Measurements from ENCODE around the gene CHST8. TPM values are rescaled to one million over a fixed set of nuclear protein-coding genes. Genes with fewer than 3 reads are reported as not detected.

CHST8 gene
- total RNA-seq, 2 experiments from 2014 or later, result not detected

GRCh38 chr19:33719366-33720154, 97.8 kb downstream of the CHST8 start:
- Mint-ChIP-seq H3K4me1 (no peaks in the 10 kb centered on the region), H3K27ac (no peak overlapping the region), H3K36me3 (no peaks in the 10 kb centered on the region), H3K9me3 (no peaks in the 10 kb centered on the region), H3K27me3 (no peaks in the 10 kb centered on the region), H3K4me3 (no peak overlapping the region)
- POLR2A ChIA-PET, result interaction anchor here (0.6 kb wide), 1 partner anchor 559 kb away, joined by 3 read pairs; no protein-coding TSS in a partner anchor
- ATAC-seq (ENCODE audit: low read depth) (no peak), DNase-seq (no peak)

DNA sequence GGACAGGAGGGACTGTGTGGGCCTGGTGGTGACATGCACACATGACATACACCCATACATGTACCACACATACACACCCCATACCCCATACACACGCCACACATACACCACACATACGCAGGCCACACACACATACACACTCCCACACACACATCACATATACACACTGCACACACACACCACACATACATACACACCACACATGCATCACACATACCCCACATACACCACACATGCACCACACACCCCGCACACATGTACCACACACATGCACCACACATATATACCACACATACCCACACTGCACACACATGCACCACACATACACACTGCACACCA, 98.4 kb downstream of the CHST8 start:
- no peak for DNase-seq
- no peak for ATAC-seq (ENCODE audit: low read depth)
- Mint-ChIP-seq H3K27me3 (no peaks in the 10 kb centered on the region), H3K4me1 (no peaks in the 10 kb centered on the region), H3K4me3 (no peak overlapping the region), H3K9me3 (no peaks in the 10 kb centered on the region), H3K36me3 (no peaks in the 10 kb centered on the region), H3K27ac (no peak overlapping the region)
- POLR2A ChIA-PET, result no interaction called here

DNA sequence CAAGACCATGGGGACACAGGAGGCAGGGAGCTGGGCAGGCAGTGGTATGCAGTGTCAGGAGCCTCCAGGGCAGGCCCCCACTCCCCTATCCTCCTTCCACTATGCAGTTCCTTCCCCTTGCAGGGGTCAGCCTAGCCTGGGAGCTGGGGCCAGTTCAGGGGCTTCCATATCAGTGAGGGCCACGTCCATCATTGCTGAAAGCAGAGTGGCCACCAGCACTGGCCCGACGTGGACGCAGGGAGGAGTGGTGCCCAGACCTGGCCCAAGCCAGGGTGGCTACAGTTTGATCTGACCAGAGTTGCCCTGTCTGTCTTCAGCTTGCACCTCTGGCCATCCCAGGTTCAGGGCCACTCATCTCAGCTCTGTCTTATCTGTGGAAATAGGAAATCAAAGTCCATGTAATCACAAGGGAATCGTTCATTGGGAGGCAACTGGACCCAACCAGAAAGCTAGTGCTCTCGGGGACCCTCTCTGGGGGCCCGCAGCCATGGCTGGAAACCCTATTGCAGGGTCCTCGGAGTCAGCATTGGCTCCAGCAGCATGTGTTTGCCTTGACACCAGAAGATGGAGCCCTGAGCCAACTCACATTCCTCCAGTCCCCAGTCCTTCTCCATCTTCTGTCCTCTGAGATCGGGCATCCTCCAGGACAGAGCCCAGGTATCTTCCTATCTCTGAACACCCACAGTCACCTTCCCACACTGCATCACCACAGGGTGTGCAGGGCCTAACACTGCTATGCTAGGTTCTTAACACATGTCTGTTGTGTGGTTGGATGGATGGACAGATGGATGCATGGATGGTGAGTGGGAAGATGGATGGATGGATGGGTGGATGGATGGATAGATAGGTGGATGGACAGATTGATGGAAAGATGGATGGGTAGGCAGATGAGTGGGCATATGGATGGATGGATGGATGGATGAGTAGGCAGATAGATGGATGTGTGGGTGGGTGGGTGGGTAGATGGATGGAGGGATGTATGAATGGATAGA, 99.2 kb downstream of the CHST8 start:
- Mint-ChIP-seq H3K27ac (no peak overlapping the region), H3K36me3 (no peaks in the 10 kb centered on the region), H3K27me3 (no peaks in the 10 kb centered on the region), H3K4me1 (no peaks in the 10 kb centered on the region), H3K9me3 (no peaks in the 10 kb centered on the region), H3K4me3 (no peak overlapping the region)
- DNase-seq (no peak), ATAC-seq (ENCODE audit: low read depth) (no peak)
- POLR2A ChIA-PET, result no interaction called here

DNA sequence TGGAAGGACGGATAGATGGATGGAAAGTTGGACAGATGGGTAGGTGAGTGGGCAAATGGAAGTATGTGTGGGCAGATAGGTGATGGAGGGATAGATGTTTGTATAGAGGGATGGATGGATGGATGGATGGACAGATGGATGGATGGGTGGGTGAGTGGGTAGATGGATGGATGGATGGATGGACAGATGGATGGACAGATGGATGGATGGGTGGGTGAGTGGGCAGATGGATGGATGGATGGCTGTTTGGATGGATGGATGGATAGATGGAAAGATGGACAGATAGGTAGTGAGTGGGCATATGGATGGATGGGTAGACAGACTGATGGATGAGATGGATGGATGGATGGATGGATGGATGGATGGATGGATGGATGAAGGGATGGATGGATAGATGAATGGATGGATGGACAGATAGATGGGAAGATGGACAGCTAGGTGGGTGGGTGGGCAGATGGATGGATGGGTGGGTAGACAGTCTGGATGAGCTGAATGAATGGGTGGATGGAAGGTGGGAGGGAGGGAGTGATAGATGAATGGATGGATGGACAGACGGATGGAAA, 100.1 kb downstream of the CHST8 start:
- no peaks in the 10 kb centered on the region for H3K27me3 Mint-ChIP-seq
- no peaks in the 10 kb centered on the region for H3K4me1 Mint-ChIP-seq
- POLR2A ChIA-PET, result no interaction called here
- H3K36me3 Mint-ChIP-seq, result no peaks in the 10 kb centered on the region
- no peak for DNase-seq
- H3K4me3 Mint-ChIP-seq, result no peak overlapping the region
- H3K27ac Mint-ChIP-seq, result peak overlapping the region; percentile 18
- no peaks in the 10 kb centered on the region for H3K9me3 Mint-ChIP-seq
- no peak for ATAC-seq (ENCODE audit: low read depth)

DNA sequence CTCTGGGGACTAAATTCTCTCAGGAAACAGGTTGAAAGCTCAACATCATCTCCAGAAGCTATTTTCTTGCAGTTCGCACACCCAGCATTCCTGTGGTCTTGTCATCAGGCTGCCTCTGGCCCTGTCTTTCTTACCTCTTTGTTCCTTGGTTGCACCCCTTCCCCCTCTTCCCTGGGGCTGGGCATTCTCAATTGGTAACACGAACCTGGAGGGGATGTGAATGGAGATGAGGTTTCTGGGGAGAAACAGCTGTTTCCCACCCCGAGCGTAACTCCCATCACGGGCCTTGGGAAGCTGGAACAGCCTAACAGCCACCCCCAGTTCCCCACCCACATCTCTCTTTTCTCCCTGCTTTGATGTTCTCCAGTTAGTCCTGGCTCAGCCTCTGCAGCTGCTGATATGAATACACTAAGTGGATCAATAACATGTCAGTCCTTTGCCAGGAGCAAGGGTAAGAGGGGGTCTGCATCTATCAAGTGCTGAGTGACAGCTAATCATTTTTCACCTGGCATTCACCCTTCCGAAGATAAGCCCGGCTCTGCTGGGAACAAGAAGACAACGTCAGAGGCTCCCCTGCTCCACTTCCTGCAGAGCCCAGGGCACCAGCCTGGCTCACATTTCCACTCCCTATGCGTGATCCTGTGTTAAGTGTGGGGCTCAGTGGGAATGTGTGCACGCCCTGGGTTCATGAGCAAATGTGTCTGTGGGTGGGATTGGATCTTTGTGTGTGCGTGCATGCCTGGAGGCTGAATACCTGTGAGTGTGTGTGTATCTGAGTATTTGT, 100.9 kb downstream of the CHST8 start:
- H3K27me3 Mint-ChIP-seq, result no peaks in the 10 kb centered on the region
- POLR2A ChIA-PET, result no interaction called here
- ATAC-seq (ENCODE audit: low read depth), result no peak
- no peaks in the 10 kb centered on the region for H3K4me1 Mint-ChIP-seq
- H3K36me3 Mint-ChIP-seq, result no peaks in the 10 kb centered on the region
- no peak overlapping the region for H3K27ac Mint-ChIP-seq
- no peak overlapping the region for H3K4me3 Mint-ChIP-seq
- H3K9me3 Mint-ChIP-seq, result no peaks in the 10 kb centered on the region
- DNase-seq, result no peak

DNA sequence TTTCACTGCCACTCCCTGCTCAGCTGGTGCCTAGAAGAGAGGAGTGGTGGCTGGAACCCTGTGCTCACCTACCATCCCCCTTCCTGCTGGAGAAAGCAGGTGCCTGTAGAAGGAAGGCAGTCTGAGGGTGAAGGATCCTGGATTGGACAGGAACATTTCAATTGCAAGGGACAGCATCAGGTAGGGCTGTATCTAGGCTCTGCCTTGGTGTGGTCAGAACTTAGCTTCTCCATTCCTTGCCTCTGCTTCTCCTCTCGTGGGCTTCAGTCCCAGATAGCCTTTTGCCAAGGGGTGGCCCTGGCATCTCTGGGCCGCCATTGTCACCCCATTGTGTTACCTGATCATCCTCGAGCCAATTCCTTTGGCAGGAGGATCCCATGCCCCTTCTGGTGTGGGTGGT, 101.8 kb downstream of the CHST8 start:
- no peak overlapping the region for H3K27ac Mint-ChIP-seq
- POLR2A ChIA-PET, result no interaction called here

GRCh38 chr19:33724021-33724720, 102.4 kb downstream of the CHST8 start:
- H3K27ac Mint-ChIP-seq, result no peak overlapping the region
- no peak overlapping the region for H3K4me3 Mint-ChIP-seq
- POLR2A ChIA-PET, result no interaction called here
- H3K9me3 Mint-ChIP-seq, result no peaks in the 10 kb centered on the region
- DNase-seq (no peak), ATAC-seq (ENCODE audit: low read depth) (no peak)
- H3K36me3 Mint-ChIP-seq, result no peaks in the 10 kb centered on the region
- H3K27me3 Mint-ChIP-seq, result no peaks in the 10 kb centered on the region
- no peaks in the 10 kb centered on the region for H3K4me1 Mint-ChIP-seq

More for the DNA sequence above, 101.8 kb downstream of the CHST8 start:
- no peak for ATAC-seq (ENCODE audit: low read depth)
- no peaks in the 10 kb centered on the region for H3K4me1 Mint-ChIP-seq
- no peaks in the 10 kb centered on the region for H3K9me3 Mint-ChIP-seq
- H3K27me3 Mint-ChIP-seq, result no peaks in the 10 kb centered on the region
- no peak for DNase-seq
- no peaks in the 10 kb centered on the region for H3K36me3 Mint-ChIP-seq
- no peak overlapping the region for H3K4me3 Mint-ChIP-seq

DNA sequence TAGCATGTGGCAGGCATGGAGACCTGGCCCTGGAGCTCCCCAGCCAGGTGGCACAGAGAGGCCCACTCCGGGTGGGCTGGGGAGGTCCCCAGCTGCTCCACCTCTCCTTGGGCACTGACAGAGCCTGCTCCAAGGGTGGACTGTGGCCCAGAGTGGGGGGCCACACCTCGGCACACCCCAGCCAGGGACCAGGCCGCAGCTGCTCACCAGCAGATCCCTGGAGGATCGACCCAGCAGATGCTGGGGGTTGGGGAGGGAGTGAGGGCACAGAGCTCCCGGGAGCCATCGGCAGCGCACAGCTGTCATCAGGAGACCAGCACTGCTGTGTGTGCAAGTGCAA, 102.9 kb downstream of the CHST8 start:
- H3K27me3 Mint-ChIP-seq, result no peaks in the 10 kb centered on the region
- H3K9me3 Mint-ChIP-seq, result no peaks in the 10 kb centered on the region
- H3K4me3 Mint-ChIP-seq, result no peak overlapping the region
- ATAC-seq (ENCODE audit: low read depth), result no peak
- no peak overlapping the region for H3K27ac Mint-ChIP-seq
- DNase-seq, result no peak
- H3K36me3 Mint-ChIP-seq, result no peaks in the 10 kb centered on the region
- POLR2A ChIA-PET, result no interaction called here
- no peaks in the 10 kb centered on the region for H3K4me1 Mint-ChIP-seq

DNA sequence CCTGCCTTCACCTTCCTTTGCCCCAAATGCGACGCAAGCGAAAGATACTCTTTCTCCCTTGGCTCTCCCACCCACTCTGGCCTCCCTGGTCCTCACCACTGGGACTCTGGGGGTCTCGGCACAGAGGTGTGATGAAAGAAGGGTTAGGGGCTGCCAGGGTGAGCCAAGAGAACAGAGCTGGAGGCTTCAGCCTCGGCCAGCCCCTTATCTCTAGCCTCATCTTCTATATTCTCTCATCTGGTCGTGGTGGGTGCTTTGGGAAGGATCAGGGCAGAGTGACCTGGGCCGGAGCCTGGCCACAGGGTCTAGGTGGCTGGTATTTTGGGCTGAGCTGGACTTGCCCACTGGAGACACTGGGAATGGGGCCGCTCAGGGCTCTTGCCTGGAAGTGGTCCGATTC, 103.8 kb downstream of the CHST8 start:
- Mint-ChIP-seq H3K4me3 (no peak overlapping the region), H3K36me3 (no peaks in the 10 kb centered on the region), H3K9me3 (peaks cover 2% of the 10 kb centered on the region), H3K27me3 (no peaks in the 10 kb centered on the region), H3K4me1 (no peaks in the 10 kb centered on the region), H3K27ac (no peak overlapping the region)
- no peak for DNase-seq
- no peak for ATAC-seq (ENCODE audit: low read depth)
- POLR2A ChIA-PET, result no interaction called here

DNA sequence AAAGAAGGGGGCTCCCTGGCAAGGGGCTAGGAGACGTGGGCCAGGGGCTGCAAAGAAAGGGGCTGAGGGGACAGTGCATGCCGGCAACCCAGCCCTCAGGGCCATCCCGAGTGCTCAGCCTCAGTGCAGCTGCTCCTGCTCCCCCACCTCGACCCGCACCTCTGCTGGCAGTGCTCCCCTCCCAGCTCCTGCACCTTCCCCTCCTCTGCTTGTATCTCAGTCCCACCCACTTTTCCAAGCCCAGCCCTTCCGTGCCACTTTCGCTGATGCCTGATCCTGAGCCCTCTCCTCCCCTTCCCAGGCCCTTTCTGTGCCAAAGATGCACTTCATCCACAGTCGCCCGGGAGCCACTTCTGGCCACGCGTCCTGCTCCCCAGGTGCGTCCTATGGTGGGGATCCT, 105.0 kb downstream of the CHST8 start:
- DNase-seq (no peak), ATAC-seq (ENCODE audit: low read depth) (no peak)
- H3K27me3 Mint-ChIP-seq, result no peaks in the 10 kb centered on the region
- no peaks in the 10 kb centered on the region for H3K4me1 Mint-ChIP-seq
- POLR2A ChIA-PET, result no interaction called here
- H3K4me3 Mint-ChIP-seq, result no peak overlapping the region
- H3K9me3 Mint-ChIP-seq, result peaks cover 2% of the 10 kb centered on the region
- no peak overlapping the region for H3K27ac Mint-ChIP-seq
- H3K36me3 Mint-ChIP-seq, result no peaks in the 10 kb centered on the region

DNA sequence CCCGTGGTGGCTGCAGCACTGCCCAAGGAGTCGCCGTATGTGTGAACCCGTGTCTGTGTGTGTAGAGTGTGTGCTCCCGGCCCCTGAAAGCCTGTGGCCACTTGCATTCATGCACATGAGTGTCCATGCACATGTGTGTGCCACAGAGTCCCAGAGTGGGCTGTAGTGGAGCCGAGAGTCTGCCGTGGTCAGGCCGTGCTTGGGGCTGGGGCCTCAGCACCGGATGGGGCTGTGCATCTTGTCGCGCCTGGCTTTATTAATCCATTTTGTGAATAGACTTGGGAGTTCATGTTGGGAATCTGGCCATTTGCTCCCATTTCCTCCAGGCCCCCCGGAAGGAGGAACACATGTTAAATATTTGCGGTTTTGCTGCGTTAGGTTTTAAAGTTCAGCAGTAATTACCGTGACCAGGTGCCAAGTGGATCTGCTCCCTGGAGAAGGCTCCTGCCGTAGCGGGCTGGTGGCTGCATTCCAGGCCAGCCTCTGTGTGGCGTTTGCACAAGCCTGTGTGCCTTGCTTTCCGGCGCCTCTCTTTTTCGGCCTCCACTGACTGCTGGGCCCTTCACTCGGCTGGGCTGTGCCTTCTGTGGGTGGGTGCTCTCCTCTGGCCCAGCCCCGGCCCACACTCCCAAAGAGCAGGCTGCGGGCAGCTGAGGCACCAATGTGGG, 105.7 kb downstream of the CHST8 start:
- ATAC-seq (ENCODE audit: low read depth) (no peak), DNase-seq (no peak)
- no peak overlapping the region for H3K4me3 Mint-ChIP-seq
- H3K9me3 Mint-ChIP-seq, result peaks cover 3% of the 10 kb centered on the region
- POLR2A ChIA-PET, result no interaction called here
- H3K27ac Mint-ChIP-seq, result no peak overlapping the region
- H3K36me3 Mint-ChIP-seq, result no peaks in the 10 kb centered on the region
- H3K27me3 Mint-ChIP-seq, result no peaks in the 10 kb centered on the region
- H3K4me1 Mint-ChIP-seq, result no peaks in the 10 kb centered on the region

DNA sequence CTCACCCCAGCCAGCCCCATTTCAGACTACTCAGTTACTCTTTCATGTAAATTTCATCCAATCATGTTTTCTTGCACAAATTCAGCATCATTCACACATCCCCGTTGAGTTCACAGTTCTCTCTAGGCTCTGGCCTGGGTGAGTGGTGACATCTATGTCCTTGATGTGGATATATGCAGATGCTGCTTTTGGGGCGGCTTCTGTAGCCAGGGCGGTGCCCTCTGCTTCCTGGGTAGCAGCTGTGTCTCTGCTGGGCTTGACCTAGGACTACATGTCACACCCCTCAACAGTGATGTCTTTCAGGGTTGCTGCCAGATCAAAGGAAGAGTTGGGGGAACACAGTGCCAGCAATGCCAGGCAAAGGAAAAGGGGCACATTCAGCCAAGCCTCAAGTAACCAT, 106.4 kb downstream of the CHST8 start:
- ATAC-seq (ENCODE audit: low read depth), result no peak
- no peak overlapping the region for H3K4me3 Mint-ChIP-seq
- no peaks in the 10 kb centered on the region for H3K36me3 Mint-ChIP-seq
- DNase-seq, result no peak
- POLR2A ChIA-PET, result no interaction called here
- peaks cover 6% of the 10 kb centered on the region for H3K9me3 Mint-ChIP-seq
- no peaks in the 10 kb centered on the region for H3K27me3 Mint-ChIP-seq
- no peak overlapping the region for H3K27ac Mint-ChIP-seq
- H3K4me1 Mint-ChIP-seq, result no peaks in the 10 kb centered on the region
